NCI-H2171 treated with DMSO at 0.1 percent for 48 hours (cell line): Measurements from ENCODE around the gene ANKRD40.
A peak's percentile ranks its signal among the peaks of the same experiment; 100 is the strongest.

ENCODE experiments used
- DNase-seq: peaks from one replicate; lab custom pipeline; 2025; lab: John Stamatoyannopoulos, UW

The ANKRD40 gene

DNA sequence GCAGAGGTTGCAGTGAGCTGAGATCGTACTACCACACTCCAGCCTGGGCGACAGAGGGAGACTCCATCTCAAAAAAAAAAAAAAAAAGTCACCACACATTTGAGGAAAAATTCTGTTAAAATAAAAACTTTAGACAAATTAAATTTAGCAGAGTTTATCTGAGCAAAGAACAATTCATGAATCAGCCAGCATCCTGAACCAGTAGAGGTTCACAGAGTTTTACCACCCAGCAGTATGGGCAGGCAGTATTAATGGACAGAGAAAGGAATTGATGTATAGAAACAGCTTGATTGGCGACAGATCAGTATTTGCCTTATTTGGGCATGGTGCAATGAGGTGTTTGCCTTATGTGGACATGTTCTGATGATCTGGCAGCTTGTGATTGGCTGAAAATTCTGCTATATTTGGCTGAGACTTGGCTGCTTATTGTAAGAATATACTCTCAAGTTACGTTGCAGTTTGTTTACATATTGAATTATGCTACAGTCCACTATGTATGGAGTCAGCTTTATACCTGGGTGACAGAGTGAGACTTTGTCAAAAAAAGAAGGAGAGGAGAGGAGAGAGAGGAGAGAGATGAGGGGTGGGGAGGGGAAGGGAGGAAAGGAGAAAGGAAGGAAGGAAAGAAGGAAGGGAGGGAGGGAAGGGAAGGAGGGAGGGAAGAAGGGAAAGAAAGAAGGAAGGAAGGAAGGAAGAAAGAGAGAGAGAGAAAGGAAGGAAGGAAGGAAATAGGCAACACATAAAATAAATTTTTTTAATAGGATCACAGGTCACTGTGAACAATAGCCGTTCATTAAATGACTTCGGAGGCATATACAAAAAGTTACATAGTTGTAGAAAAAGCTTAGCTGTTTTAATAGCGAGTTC lies 58.4 kb downstream of the ANKRD40 start:
- peak; percentile 58 for DNase-seq

DNA sequence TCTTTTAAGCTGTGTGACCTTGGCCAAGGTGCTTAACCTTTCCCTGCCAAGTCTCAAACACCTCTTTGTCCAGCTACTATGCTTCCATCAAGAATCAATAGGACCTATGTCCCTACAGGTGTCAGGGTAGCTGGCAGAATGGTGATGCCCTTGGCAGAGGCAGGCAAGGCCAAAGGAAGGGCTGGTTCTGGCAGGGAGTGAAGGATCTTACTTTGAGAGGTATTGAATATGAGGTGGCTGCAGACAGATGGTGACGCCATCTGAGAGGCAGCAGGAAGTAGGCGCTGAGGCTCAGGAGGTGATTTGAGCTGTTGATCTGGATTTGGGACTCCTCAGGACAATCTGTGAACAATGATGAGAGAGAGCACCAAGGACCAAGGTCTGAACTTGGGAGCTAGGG lies 60.5 kb downstream of the ANKRD40 start:
- peak; percentile 64 for DNase-seq

DNA sequence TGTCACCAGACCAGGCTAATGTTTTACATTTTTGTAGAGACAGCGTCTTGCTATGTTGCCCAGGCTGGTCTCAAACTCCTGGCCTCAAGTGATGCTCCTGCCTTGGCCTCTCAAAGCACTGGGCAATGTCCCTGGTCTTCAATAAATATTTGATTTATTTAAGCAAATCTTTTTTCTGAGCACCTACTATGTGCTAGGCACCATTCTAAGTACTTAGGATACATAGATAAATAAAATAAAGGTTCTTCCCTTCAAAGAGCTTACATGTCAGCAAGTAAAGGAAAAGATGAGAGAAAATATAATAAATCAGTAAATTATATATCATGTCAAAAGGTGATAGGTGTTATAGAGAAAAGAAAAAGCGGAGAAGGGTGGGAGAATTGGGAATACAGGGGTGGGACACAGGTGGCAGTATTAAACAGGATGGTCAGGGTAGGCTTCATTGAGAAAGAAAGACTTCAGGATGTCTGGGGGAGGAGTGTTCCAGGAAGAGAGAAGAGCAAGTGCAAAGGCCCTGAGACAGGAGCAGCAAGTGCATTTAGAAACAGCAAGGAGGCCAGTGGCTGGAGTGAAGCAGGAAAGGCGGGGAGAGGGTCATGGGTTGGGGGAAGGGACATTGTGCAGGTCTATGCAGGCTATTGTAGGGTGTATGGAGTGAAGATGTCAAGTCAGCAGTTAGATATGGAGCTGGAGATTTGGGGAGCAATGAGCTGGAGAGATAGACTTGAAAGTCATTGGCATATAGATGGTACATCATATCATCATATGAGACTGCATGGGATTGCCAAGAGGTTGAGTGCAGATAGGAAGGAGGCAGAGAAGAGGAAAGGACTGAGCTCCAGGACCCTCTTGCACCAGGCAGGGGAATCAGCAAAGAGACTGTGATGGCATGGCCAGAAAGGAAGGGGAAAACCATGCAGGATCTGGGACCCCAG lies 61.7 kb downstream of the ANKRD40 start:
- no peak for DNase-seq
